ENCODE data around the gene ADAM15. TPM values are rescaled to one million over a fixed set of nuclear protein-coding genes. Genes with fewer than 3 reads are reported as not detected.

The ADAM15 gene
- total RNA-seq, 1 donor from 2014 or later, result 15.7 TPM

- peak overlapping the region; percentile 84 for H3K4me3 Mint-ChIP-seq
- H3K27ac Mint-ChIP-seq, result no peak overlapping the region
Measured at GRCh38 chr1:155051777-155052398, 772 bp downstream of the ADAM15 start.

GRCh38 chr1:155052439-155053395 lies 1.6 kb downstream of the ADAM15 start:
- Mint-ChIP-seq H3K27me3 (ENCODE audit: insufficient read depth, low read depth) (peaks cover 7% of the 10 kb centered on the region), H3K27ac (no peak overlapping the region), H3K4me1 (peaks cover 36% of the 10 kb centered on the region), H3K4me3 (peak overlapping the region; percentile 84), H3K36me3 (no peaks in the 10 kb centered on the region), H3K9me3 (no peaks in the 10 kb centered on the region)
- peaks cover 16% of the 10 kb centered on the region for H3K4me1 ChIP-seq
- no peak overlapping the region for H2AFZ ChIP-seq (replicated peaks)
- no peaks in the 10 kb centered on the region for H3K9me3 ChIP-seq (ENCODE audit: low read depth)
- H4K20me1 ChIP-seq (ENCODE audit: low read depth), result peaks cover 16% of the 10 kb centered on the region
- peak; percentile 32 for DNase-seq (ENCODE audit: low spot score)
- peak overlapping the region; percentile 72 for H3K4me3 ChIP-seq
- no peaks in the 10 kb centered on the region for H3K79me2 ChIP-seq (ENCODE audit: low read depth)
- H3K36me3 ChIP-seq, result no peaks in the 10 kb centered on the region
- no peak overlapping the region for H3K9ac ChIP-seq
- peak; percentile 42 for TF ChIP-seq CTCF (IDR thresholded peaks at IDR 0.05)
- no peak for TF ChIP-seq EZH2phosphoT487 (IDR thresholded peaks at IDR 0.05)
- H3K4me2 ChIP-seq, result peak overlapping the region; percentile 89
- H3K27me3 ChIP-seq, result peaks cover 20% of the 10 kb centered on the region
- H3F3A ChIP-seq (ENCODE audit: low read depth), result peaks cover 25% of the 10 kb centered on the region
- no peak overlapping the region for H3K27ac ChIP-seq

More at GRCh38 chr1:155051777-155052398, 772 bp downstream of the ADAM15 start:
- H3K36me3 Mint-ChIP-seq, result no peaks in the 10 kb centered on the region
- H3K27me3 Mint-ChIP-seq (ENCODE audit: insufficient read depth, low read depth), result peaks cover 11% of the 10 kb centered on the region
- DNase-seq (ENCODE audit: low spot score), result peak; percentile 54
- Histone ChIP-seq H3K4me3 (peak overlapping the region; percentile 72), H3K9ac (no peak overlapping the region), H3K9me3 (ENCODE audit: low read depth) (no peaks in the 10 kb centered on the region), H3K79me2 (ENCODE audit: low read depth) (no peaks in the 10 kb centered on the region), H3K36me3 (no peaks in the 10 kb centered on the region), H2AFZ (replicated peaks) (peak overlapping the region; percentile 86), H3K27me3 (peaks cover 20% of the 10 kb centered on the region), H3K27ac (no peak overlapping the region), H3K4me2 (peak overlapping the region; percentile 89), H4K20me1 (ENCODE audit: low read depth) (peaks cover 16% of the 10 kb centered on the region), H3F3A (ENCODE audit: low read depth) (peaks cover 25% of the 10 kb centered on the region), H3K4me1 (peaks cover 16% of the 10 kb centered on the region)
- TF ChIP-seq CTCF (IDR thresholded peaks at IDR 0.05) (no peak), EZH2phosphoT487 (IDR thresholded peaks at IDR 0.05) (no peak), EZH2 (IDR thresholded peaks at IDR 0.05) (no peak)
- peaks cover 41% of the 10 kb centered on the region for H3K4me1 Mint-ChIP-seq
- no peaks in the 10 kb centered on the region for H3K9me3 Mint-ChIP-seq

GRCh38 chr1:155053531-155054105 lies 2.5 kb downstream of the ADAM15 start:
- TF ChIP-seq EZH2 (IDR thresholded peaks at IDR 0.05), result no peak
- no peak for TF ChIP-seq CTCF (IDR thresholded peaks at IDR 0.05)
- no peak for TF ChIP-seq EZH2phosphoT487 (IDR thresholded peaks at IDR 0.05)
- H3K79me2 ChIP-seq (ENCODE audit: low read depth), result no peaks in the 10 kb centered on the region
- Mint-ChIP-seq H3K27ac (no peak overlapping the region), H3K9me3 (no peaks in the 10 kb centered on the region), H3K36me3 (no peaks in the 10 kb centered on the region), H3K27me3 (ENCODE audit: insufficient read depth, low read depth) (peaks cover 7% of the 10 kb centered on the region), H3K4me3 (peak overlapping the region; percentile 65), H3K4me1 (peaks cover 29% of the 10 kb centered on the region)
- H3K9ac ChIP-seq, result no peak overlapping the region
- H3K4me2 ChIP-seq, result no peak overlapping the region
- no peak overlapping the region for H3K4me3 ChIP-seq
- peaks cover 20% of the 10 kb centered on the region for H3K27me3 ChIP-seq
- H3K36me3 ChIP-seq, result no peaks in the 10 kb centered on the region
- no peak for DNase-seq (ENCODE audit: low spot score)
- H4K20me1 ChIP-seq (ENCODE audit: low read depth), result peaks cover 16% of the 10 kb centered on the region
- no peaks in the 10 kb centered on the region for H3K9me3 ChIP-seq (ENCODE audit: low read depth)
- peaks cover 16% of the 10 kb centered on the region for H3K4me1 ChIP-seq
- peaks cover 23% of the 10 kb centered on the region for H3F3A ChIP-seq (ENCODE audit: low read depth)
- no peak overlapping the region for H2AFZ ChIP-seq (replicated peaks)
- no peak overlapping the region for H3K27ac ChIP-seq

Data from neural progenitor cell (in vitro differentiated cells).